Stomach (tissue), 4 donors: Measurements from ENCODE around the gene PDXP.
A peak's percentile ranks its signal among the peaks of the same experiment; 100 is the strongest.

Source experiments
- CTCF ChIP-seq, 7 experiments: fragments of 450-650 bp in 4 of 7; fragments of 200-600 bp in 3 of 7; sonication (generic) in 3 of 7; IDR thresholded peaks; one replicate each; pipeline ENCODE4 v1.5.1; 2016 to 2019; ENCODE audit warnings: antibody characterized with exemption in 7 of 7, control low read depth in 2 of 7, mild to moderate bottlenecking in 1 of 7
- EP300 ChIP-seq: sonication (generic); formaldehyde crosslinking; IDR thresholded peaks from one replicate; pipeline ENCODE4 v1.6.1; 2017; ENCODE audit warnings: antibody characterized with exemption
- POLR2A ChIP-seq, 4 donors: fragments of 450-650 bp; IDR thresholded peaks; one replicate each; pipeline ENCODE4 v1.6.1; 2016; ENCODE audit warnings: antibody characterized with exemption in 4 of 4, control low read depth in 2 of 4, mild to moderate bottlenecking in 1 of 4, moderate library complexity in 1 of 4
- POLR2AphosphoS5 ChIP-seq, 3 donors: sonication (generic); formaldehyde crosslinking; IDR thresholded peaks; one replicate each; pipeline ENCODE4 v1.6.1; 2016; ENCODE audit warnings: antibody characterized with exemption in 3 of 3

- TF ChIP-seq CTCF (IDR thresholded peaks at IDR 0.05), result no peak
- no peak for TF ChIP-seq POLR2A (IDR thresholded peaks at IDR 0.05)
- peak in 2 of 3 donors; percentile 21 to 39 for TF ChIP-seq POLR2AphosphoS5 (IDR thresholded peaks at IDR 0.05)
- no peak for TF ChIP-seq EP300
These were observed 10.6 kb upstream of the PDXP start for GRCh38 chr22:37647928-37648327.
